HT1080 (cell line): ENCODE results near the gene OTUD6A. TPM values are rescaled to one million over a fixed set of nuclear protein-coding genes. Genes with fewer than 3 reads are reported as not detected.

ENCODE experiments used
- small RNA-seq: library from RNA; depleted of rRNA; stranded (forward); fragments of <200 nt; gene quantifications from one replicate; pipeline ENCODE3, GENCODE V24; 2014
- total RNA-seq: library from RNA; depleted of rRNA; stranded (reverse); fragments of >200 nt; shearing (Covaris generic); gene quantifications from 2 replicates; pipeline ENCODE4 v1.2.3, GENCODE V29; 2014; rRNA removed

The OTUD6A gene
- total RNA-seq, 1 experiment from 2014 or later = not detected

Small RNA genes within 50 kb of the gene (small RNA-seq; reads per million reads assigned to genes)
- not detected for gene MIR676

Other genes with a start within 250 kb of the OTUD6A start
- gene AWAT2, start 12.5 kb upstream of the OTUD6A start, total RNA-seq = 0.19 and 0.23 TPM in 2 replicates
- gene IGBP1, start 71.0 kb downstream of the OTUD6A start, total RNA-seq = 37.4 and 39.7 TPM in 2 replicates
- not detected in 2 replicates for gene DGAT2L6, start 115.0 kb downstream of the OTUD6A start, total RNA-seq
- not detected in 2 replicates for gene AWAT1, start 172.2 kb downstream of the OTUD6A start, total RNA-seq
- not detected in 2 replicates for gene P2RY4, start 197.7 kb downstream of the OTUD6A start, total RNA-seq
- not detected in 2 replicates for gene ARR3, start 205.9 kb downstream of the OTUD6A start, total RNA-seq
- not detected in 2 replicates for gene RAB41, start 219.7 kb downstream of the OTUD6A start, total RNA-seq
- gene PDZD11, start 227.5 kb downstream of the OTUD6A start, total RNA-seq = 59.2 and 68.4 TPM in 2 replicates
- gene KIF4A, start 227.6 kb downstream of the OTUD6A start, total RNA-seq = 29.8 and 30.6 TPM in 2 replicates